HepG2 (cell line): ENCODE measurements around the gene CYP2W1. TPM values are rescaled to one million over a fixed set of nuclear protein-coding genes. Genes with fewer than 3 reads are reported as not detected.
A peak's percentile ranks its signal among the peaks of the same experiment; 100 is the strongest.

Source experiments
- ARID2 ChIP-seq: sonication (generic); formaldehyde crosslinking; IDR thresholded peaks from 2 replicates; pipeline ENCODE4 v1.8.1; 2022; ENCODE audit warnings: mild to moderate bottlenecking, missing genetic modification reagents, borderline replicate concordance
- FOXM1 ChIP-seq: sonication (generic); formaldehyde crosslinking; IDR thresholded peaks from 2 replicates; pipeline ENCODE4 v1.5.0; 2020; ENCODE audit warnings: missing genetic modification reagents
- JUND ChIP-seq: sonication (generic); formaldehyde crosslinking; IDR thresholded peaks from 2 replicates; pipeline ENCODE4 v1.8.0; 2022; ENCODE audit warnings: mild to moderate bottlenecking, missing genetic modification reagents
- MED13 ChIP-seq: sonication (generic); formaldehyde crosslinking; IDR thresholded peaks from 2 replicates; pipeline ENCODE4 v1.5.0; 2020; ENCODE audit warnings: missing genetic modification reagents
- MED8 ChIP-seq: sonication (generic); formaldehyde crosslinking; IDR thresholded peaks from 2 replicates; pipeline ENCODE4 v1.8.1; 2023; ENCODE audit warnings: mild to moderate bottlenecking, missing genetic modification reagents; ENCODE audit not compliant: insufficient replicate concordance
- NR2C2 ChIP-seq: sonication (generic); formaldehyde crosslinking; IDR thresholded peaks from 2 replicates; pipeline ENCODE4 v1.4.0; 2020; ENCODE audit warnings: missing genetic modification reagents, mild to moderate bottlenecking, moderate library complexity, borderline replicate concordance
- RNF2 ChIP-seq: fragments of 450-650 bp; conservative IDR thresholded peaks from 2 replicates; pipeline ENCODE4 v1.6.1; 2016; ENCODE audit warnings: low read depth
- ZBTB3 ChIP-seq: sonication (generic); formaldehyde crosslinking; IDR thresholded peaks from 2 replicates; pipeline ENCODE4 v1.4.0; 2020; ENCODE audit warnings: low read depth, mild to moderate bottlenecking, moderate library complexity, missing genetic modification reagents, borderline replicate concordance
- ZBTB7B ChIP-seq: sonication (generic); formaldehyde crosslinking; IDR thresholded peaks from 2 replicates; pipeline ENCODE4 v1.4.0; 2020; ENCODE audit warnings: missing genetic modification reagents
- ZMYM2 ChIP-seq: sonication (generic); formaldehyde crosslinking; IDR thresholded peaks from 2 replicates; pipeline ENCODE4 v1.8.0; 2022; ENCODE audit warnings: mild to moderate bottlenecking, missing genetic modification reagents
- ZNF264 ChIP-seq: sonication (generic); formaldehyde crosslinking; IDR thresholded peaks from 2 replicates; pipeline ENCODE4 v1.4.0; 2020; ENCODE audit warnings: missing genetic modification reagents
- ZNF678 ChIP-seq: sonication (generic); formaldehyde crosslinking; IDR thresholded peaks from 2 replicates; pipeline ENCODE4 v1.4.0; 2020; ENCODE audit warnings: mild to moderate bottlenecking, missing genetic modification reagents
- ZNF773 ChIP-seq: sonication (generic); formaldehyde crosslinking; IDR thresholded peaks from 2 replicates; pipeline ENCODE4 v1.4.0; 2020; ENCODE audit warnings: missing genetic modification reagents, borderline replicate concordance
- ZSCAN12 ChIP-seq: sonication (generic); formaldehyde crosslinking; IDR thresholded peaks from 2 replicates; pipeline ENCODE4 v1.9.0; 2021; ENCODE audit warnings: mild to moderate bottlenecking, missing genetic modification reagents
- polyA plus RNA-seq, 8 experiments: library from polyadenylated mRNA; depleted of rRNA in 3 of 8; stranded (reverse) in 7 of 8; unstranded in 1 of 8; fragments of >200 nt; fragmentation: Illumina TruSeq in 4 of 8; extraction: Trizol in 4 of 8; gene quantifications; 2 replicates each; pipeline versions ENCODE4 v1.2.1 to v1.2.3, GENCODE V29; 2011 to 2016; ENCODE audit warnings: low read depth in 4 of 8, missing spikeins in 1 of 8, mixed read lengths in 1 of 8; ENCODE audit not compliant: insufficient read depth in 1 of 8
- total RNA-seq, 5 experiments: library from RNA; depleted of rRNA; stranded (reverse); fragments of >200 nt; fragmentation: Illumina TruSeq; extraction: Trizol; gene quantifications; 2 replicates each; pipeline ENCODE4 v1.2.3, GENCODE V29; 2016; ENCODE audit warnings: low read depth in 1 of 5
- TF ChIP-seq, protein P1 (sequence below), 2 experiments: fragments of 450-650 bp in 1 of 2; sonication (generic) in 1 of 2; formaldehyde crosslinking in 1 of 2; IDR thresholded peaks; 2 replicates each; pipeline versions ENCODE4 v1.6.1 to v1.8.0; 2016 to 2022; ENCODE audit warnings: antibody characterized with exemption in 1 of 2, mild to moderate bottlenecking in 1 of 2, missing genetic modification reagents in 1 of 2
- TF ChIP-seq, protein P2 (sequence below): sonication (generic); formaldehyde crosslinking; IDR thresholded peaks from 2 replicates; pipeline ENCODE4 v1.4.0; 2020; ENCODE audit warnings: missing genetic modification reagents
- TF ChIP-seq, protein P3 (sequence below): sonication (generic); formaldehyde crosslinking; IDR thresholded peaks from 2 replicates; pipeline ENCODE4 v1.4.0; 2020; ENCODE audit warnings: missing genetic modification reagents

CYP2W1 gene
- total and polyA plus RNA-seq, 2 of the 13 experiments (the other 11 are each of a cell fraction or from before 2014, with no cell fraction given), result 19.5 to 31.7 TPM

DNA sequence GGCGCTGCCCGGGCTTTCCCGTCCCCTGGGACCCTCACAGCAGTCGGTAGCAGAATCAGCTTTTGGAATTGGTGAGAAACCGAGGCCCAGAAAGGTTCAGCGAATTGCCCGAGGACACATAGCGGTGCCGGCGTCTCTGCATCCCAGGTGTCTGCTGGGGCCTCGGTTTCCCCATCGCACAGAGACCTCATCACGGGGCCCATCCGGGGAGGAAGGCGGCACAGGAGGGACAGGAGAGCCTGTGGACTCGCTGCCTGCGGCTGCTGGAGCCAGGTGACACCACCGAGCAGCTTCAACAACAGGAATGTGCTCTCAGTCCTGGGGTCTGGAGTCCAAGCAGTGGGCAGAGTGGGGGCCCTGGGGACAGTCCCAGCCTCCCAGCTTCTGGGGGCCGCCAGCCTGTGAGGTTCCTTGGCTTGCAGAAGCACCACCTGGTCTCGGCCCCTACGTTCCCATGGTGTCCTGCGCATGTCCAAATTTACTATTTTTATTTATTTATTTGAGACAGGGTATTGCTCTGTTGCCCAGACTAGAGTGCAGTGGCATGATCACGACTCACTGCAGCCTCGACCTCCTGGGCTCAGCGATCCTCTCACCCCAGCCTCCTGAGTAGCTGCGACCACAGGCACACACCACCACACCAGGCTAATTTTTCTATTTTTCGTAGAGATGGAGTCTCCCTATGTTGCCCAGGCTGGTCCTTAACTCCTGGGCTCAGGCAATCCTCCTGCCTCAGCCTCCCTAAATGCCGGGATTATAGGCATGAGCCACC, 7.1 kb upstream of the CYP2W1 start (continued):
- TF ChIP-seq, protein P1, sequence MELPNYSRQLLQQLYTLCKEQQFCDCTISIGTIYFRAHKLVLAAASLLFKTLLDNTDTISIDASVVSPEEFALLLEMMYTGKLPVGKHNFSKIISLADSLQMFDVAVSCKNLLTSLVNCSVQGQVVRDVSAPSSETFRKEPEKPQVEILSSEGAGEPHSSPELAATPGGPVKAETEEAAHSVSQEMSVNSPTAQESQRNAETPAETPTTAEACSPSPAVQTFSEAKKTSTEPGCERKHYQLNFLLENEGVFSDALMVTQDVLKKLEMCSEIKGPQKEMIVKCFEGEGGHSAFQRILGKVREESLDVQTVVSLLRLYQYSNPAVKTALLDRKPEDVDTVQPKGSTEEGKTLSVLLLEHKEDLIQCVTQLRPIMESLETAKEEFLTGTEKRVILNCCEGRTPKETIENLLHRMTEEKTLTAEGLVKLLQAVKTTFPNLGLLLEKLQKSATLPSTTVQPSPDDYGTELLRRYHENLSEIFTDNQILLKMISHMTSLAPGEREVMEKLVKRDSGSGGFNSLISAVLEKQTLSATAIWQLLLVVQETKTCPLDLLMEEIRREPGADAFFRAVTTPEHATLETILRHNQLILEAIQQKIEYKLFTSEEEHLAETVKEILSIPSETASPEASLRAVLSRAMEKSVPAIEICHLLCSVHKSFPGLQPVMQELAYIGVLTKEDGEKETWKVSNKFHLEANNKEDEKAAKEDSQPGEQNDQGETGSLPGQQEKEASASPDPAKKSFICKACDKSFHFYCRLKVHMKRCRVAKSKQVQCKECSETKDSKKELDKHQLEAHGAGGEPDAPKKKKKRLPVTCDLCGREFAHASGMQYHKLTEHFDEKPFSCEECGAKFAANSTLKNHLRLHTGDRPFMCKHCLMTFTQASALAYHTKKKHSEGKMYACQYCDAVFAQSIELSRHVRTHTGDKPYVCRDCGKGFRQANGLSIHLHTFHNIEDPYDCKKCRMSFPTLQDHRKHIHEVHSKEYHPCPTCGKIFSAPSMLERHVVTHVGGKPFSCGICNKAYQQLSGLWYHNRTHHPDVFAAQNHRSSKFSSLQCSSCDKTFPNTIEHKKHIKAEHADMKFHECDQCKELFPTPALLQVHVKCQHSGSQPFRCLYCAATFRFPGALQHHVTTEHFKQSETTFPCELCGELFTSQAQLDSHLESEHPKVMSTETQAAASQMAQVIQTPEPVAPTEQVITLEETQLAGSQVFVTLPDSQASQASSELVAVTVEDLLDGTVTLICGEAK (IDR thresholded peaks at IDR 0.05), result no peak
- TF ChIP-seq, protein P1 (CRISPR knock-in tag; IDR thresholded peaks at IDR 0.05), result no peak
- TF ChIP-seq ZNF264 (no peak; the same call in 1 of the 2 replicates), ZNF773 (CRISPR knock-in tag) (no peak), ZMYM2 (CRISPR knock-in tag) (no peak), ARID2 (CRISPR knock-in tag) (peak; percentile 43; the same call in 1 of the 2 replicates), FOXM1 (CRISPR knock-in tag) (no peak), ZBTB7B (peak; percentile 64; the same call in 1 of the 2 replicates), MED13 (CRISPR knock-in tag) (no peak), ZSCAN12 (CRISPR knock-in tag) (no peak), RNF2 (no peak), ZBTB3 (CRISPR knock-in tag) (no peak), ZNF678 (CRISPR knock-in tag) (no peak), MED8 (peak; percentile 22), JUND (CRISPR knock-in tag) (no peak), NR2C2 (no peak)
- TF ChIP-seq, protein P2, sequence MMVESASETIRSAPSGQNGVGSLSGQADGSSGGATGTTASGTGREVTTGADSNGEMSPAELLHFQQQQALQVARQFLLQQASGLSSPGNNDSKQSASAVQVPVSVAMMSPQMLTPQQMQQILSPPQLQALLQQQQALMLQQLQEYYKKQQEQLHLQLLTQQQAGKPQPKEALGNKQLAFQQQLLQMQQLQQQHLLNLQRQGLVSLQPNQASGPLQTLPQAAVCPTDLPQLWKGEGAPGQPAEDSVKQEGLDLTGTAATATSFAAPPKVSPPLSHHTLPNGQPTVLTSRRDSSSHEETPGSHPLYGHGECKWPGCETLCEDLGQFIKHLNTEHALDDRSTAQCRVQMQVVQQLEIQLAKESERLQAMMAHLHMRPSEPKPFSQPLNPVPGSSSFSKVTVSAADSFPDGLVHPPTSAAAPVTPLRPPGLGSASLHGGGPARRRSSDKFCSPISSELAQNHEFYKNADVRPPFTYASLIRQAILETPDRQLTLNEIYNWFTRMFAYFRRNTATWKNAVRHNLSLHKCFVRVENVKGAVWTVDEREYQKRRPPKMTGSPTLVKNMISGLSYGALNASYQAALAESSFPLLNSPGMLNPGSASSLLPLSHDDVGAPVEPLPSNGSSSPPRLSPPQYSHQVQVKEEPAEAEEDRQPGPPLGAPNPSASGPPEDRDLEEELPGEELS (CRISPR knock-in tag), result no peak
- TF ChIP-seq, protein P3, sequence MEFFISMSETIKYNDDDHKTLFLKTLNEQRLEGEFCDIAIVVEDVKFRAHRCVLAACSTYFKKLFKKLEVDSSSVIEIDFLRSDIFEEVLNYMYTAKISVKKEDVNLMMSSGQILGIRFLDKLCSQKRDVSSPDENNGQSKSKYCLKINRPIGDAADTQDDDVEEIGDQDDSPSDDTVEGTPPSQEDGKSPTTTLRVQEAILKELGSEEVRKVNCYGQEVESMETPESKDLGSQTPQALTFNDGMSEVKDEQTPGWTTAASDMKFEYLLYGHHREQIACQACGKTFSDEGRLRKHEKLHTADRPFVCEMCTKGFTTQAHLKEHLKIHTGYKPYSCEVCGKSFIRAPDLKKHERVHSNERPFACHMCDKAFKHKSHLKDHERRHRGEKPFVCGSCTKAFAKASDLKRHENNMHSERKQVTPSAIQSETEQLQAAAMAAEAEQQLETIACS (CRISPR knock-in tag), result no peak
